Inferior parietal cortex (tissue), 1 donor: Measurements from ENCODE around the gene PITPNC1.
"Not testable (repeated sequence)": the region's sequence is repeated elsewhere in the genome, so short reads cannot be mapped to it uniquely, and the experiment has no call there.

ENCODE experiments used
- DNase-seq: peaks from one replicate; pipeline ENCODE4 v3.0.0-alpha.2; 2016; ENCODE audit errors: extremely low spot score

The PITPNC1 gene

GRCh38 chr17:67369676-67370075, 7.4 kb upstream of the PITPNC1 start:
- DNase-seq, result no peak

- no peak for DNase-seq
Measured at GRCh38 chr17:67372751-67373150, 4.3 kb upstream of the PITPNC1 start.

DNA sequence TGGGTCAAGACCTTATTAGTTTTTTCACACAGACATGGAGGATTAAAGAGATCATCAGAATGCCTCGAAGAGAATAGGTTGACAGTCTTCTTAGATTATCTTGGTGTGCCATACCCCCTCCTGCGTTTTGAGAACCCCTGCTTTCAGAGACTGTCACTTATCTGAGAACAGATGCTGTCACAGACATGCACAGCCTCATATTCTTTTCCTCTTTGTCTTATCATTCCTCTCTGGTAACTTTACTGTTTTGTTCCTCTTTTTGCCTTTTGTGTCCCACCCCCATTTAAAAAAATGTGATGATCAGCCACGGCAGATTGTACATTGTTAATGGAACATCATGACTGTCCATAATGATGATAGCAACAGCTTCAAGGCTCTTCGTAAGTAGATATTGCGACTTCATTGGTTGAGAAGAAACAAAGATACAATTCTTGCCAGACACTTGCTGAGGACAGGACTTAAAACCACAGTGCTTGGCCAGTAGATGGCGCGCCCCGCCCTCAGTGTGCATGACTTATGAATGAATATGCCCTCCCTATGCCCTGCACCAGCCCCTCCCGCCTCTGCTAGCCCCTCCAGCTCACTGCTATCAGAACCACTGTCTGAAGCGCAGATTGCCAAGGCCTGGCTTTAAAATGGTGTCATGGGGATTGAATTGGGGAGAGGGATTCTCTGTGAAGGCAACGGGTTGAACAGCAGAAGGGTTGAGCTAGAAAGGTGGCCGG, 2.6 kb upstream of the PITPNC1 start:
- DNase-seq, result peak; percentile 75

DNA sequence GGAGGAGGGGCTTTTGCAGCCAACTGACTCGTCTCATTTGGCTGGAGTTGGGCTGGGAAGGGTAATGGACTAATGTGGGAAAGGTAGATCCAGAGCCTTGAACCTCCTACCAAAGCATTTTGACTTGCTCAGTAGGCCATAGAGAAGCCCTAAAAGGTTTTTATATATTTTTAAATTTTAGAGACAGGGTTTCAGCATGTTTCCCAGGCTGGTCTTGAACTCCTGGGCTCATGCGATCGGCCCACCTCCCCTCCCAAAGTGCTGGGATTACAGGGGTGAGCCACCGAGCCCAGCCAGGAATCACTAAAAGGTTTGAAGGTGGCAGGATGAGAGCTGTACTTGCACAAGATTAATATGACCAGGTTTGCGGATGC, 2.0 kb upstream of the PITPNC1 start:
- no peak for DNase-seq

GRCh38 chr17:67375716-67376115, 1.4 kb upstream of the PITPNC1 start:
- no peak for DNase-seq

DNA sequence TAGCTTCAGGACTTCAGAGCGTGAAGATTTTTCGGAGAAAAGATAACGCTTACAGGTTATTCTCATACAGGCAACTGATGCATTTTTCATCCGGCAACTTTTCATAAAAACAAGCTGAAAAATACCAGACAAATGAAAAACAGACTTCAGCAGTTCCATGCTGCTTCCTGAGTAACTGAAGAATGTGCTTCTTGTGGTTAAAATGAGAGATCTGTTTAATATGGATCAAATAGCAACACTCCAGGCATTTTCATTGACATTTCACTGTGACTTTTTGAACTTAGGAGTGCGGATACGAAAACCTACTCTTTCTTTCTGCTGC, 705 bp upstream of the PITPNC1 start:
- no peak for DNase-seq

GRCh38 chr17:67377488-67378453, 690 bp downstream of the PITPNC1 start:
- DNase-seq, result no peak

DNA sequence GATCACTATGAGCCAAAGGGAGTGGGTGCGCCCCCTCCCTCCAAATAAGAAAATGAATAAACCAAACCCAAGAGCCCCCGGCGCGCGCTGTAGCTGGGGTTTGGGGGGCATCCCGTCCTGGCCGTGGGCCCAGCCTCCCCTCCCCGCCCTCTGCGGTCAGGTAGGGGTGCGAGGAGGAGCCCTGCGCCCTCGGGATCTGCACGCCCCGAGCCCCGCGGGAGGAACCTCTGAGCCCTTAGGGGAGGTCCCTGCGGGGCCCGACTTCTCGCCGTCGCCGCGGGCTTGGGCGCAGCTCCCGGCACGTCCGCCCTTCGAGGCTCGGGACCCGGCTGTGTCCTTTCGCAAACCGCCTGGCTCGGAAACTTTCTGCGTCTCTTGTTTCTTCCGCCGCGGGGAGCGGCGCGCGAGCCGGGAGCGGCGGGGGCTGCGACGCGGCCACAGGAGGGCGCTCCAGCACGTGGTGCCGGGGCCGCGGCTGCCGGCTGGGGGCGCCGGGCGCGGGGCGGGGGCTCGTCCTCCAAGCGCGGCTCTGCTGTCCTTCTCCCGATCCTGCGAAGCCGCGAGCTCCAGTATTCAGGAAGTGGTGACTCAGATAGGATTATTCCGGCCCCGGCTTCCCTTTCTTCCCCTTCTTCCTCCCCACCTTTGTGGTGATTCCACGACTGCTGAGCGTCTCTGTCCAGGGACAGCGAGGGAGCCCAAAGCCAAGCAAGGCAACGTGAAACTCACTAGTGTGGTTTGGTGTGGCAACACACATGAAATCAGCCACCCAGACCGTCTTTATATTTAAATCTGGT, 1.6 kb downstream of the PITPNC1 start:
- no peak for DNase-seq

GRCh38 chr17:67379251-67379630, 2.2 kb downstream of the PITPNC1 start:
- no peak for DNase-seq

DNA sequence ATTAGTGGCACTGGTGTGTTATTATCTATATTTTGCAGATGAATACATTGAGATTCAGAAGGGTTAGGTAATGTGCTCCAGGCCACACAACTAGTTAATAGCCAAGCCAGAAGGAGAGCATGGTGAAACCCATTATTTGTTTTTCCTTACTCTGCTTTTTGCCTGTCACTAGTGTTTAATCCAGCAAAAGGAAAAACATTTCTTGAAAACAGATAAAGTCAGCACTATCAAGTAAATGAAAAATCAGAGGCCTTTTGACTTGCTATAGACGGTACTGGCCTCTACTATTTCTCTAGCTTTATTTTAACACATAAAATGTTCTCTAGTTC, 4.8 kb downstream of the PITPNC1 start:
- DNase-seq, result no peak

DNA sequence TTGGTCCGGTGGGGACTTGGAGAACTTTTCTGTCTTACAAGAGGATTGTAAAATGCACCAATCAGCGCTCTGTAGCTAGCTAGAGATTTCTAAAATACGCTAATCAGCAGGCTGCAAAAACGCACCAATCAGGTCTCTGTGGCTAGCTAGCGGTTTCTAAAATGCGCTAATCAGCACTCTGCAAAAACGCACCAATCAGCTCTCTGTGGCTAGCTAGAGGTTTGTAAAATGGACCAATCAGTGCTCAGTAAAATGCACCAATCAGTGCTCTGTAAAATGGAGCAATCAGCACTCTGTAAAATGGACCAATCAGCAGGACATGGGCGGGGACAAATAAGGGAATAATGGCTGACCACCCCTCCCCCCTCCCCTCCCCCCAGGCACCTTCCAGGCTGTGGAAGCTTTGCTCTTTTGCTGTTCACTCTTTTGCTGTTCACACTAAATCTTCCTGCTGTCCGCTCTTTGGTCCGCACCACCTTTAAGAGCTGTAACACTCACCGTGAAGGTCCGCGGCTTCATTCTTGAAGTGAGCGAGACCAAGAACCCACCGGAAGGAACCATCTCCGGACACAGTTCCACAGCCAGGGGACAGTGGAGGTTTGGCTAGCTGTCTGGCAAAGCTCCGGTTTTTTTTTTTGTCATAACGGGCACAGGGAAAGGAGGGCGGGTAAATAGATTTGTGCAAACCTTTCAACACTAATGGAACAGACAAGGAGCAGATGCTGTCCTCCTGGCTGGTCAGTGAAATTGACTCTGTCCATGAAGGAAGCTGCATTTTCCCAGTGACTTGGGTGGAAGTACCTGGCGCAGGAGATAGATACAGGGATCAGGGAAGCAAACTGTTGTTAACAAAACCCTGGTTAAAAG, 8.3 kb downstream of the PITPNC1 start:
- DNase-seq, result no peak

DNA sequence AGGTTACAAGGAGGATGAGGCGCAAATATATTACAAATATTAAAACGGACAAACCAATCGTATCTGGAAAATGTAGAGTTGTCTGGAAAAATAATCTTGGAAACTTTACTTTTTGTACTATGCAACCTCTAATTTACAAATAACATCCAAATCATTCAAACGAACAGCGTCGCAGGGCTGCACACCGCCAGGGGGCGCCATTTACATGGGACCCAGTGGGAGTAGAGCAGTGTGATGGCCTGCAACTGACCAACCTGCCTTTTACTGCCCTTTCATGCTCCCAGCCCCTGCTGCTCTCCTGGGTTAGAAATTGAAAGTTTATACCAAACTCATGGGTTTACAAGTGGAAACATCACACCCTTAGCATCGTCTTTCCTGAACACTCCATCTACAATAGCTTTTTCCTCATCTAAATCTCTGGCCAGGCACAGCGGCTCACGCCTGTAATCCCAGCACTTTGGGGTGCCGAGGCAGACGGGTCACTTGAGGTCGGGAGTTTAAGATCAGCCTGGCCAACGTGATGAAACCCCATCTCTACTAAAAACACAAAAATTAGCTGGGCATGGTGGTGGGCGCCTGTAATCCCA, 10.0 kb downstream of the PITPNC1 start:
- DNase-seq, result peak; percentile 47

GRCh38 chr17:67388536-67388935, 11.5 kb downstream of the PITPNC1 start:
- not testable (repeated sequence) for DNase-seq

GRCh38 chr17:67388986-67389385, 11.9 kb downstream of the PITPNC1 start:
- no peak for DNase-seq

DNA sequence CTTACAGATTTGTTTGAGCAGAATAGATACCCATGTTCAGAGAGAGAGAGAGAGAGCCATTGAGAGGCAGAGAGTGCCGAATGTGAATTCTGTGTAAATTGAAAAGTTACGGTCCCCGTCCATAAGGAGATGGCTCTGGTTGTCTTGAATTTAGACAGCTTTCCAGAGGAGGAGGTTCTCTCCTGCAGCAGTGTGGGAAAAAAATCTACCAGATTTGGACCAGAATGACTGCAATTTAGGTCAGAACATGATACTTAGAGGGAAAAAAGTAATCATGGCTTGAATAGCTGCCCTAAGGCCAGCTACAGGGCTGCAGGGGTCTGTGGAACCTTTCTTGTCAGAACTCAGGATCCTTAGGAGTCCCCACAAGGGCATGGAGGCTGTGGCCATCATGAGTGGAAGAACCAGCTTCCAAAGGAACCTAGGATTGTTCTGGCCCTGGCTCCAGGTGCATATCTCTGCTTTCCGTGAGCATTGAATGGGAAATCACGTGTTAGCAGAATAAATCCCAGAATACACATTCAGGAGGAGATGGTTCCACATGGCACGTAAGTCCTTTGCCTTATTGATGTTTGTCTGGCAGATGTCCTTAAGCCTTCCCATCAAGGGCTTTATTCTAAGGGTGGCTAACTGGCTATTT, 13.0 kb downstream of the PITPNC1 start:
- no peak for DNase-seq

DNA sequence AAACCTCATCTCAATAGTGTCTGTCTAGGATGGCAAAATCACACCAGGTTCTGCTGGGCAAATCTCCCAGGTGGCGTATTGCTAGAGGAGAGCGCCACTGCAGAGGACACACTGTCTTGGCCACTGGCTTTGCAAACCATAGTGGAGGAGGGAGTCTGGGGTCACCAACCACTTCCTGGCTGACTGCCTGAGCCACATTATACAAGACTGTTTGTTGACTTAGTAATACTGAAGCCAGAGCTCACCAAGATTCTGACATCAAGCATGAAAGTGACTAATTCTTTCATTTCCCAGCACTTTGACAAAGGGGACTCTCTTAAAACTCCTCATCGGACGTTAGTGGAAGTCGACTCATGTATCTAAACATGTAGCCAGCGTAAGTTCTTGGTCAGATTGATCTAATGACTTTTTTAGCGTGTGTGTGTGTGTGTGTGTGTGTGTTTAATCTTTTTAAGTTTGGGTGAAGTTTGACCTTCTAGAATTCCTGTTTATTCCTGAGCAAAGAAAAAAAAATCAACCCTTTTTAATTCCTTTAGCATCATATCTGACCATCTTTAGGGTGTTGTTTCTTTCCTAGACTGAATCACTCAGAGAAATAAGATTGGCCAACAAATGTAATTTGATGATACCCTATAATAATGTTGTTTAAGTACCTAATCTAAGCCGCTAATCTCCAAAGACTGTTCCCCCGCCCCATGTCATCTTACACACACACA, 13.7 kb downstream of the PITPNC1 start:
- no peak for DNase-seq

DNA sequence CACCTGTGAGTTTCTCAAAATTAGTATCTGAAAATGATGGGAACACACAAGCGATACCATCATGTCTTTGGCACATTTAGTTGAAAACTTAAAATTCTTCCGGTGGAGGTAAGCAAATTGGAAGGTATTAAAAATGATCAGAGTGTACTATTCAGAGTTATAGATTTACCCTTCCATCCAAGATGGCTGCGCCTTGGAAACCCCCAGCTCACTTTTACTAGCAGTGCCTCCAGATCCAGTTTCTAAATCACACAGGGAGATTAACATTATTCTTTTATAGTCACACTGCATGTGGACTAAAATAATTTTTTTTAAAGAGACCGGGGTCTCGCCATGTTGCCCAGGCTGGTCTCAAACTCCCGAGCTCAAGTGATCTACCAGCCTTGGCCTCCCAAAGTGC, 15.0 kb downstream of the PITPNC1 start:
- DNase-seq, result no peak

- DNase-seq, result no peak
Measured at GRCh38 chr17:67393809-67394397, 16.8 kb downstream of the PITPNC1 start.

DNA sequence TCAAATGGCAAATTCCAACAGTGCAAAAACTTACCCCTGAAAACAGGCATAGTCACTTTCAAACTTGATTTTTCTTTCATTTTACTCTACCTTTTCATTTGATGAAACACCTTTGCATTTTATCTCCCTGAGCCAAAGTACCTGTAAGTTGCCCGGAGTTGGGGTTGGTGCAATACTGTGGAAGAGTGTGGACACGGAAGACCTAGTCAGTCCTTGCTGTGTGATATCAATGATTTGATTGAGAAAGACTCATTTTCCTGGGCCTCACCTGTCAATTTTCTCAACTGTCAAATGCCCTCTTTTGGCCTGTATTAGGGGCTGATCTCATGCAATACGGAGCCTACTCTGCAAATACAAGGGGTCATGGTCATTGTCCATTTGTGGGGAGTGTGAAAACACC, 22.6 kb downstream of the PITPNC1 start:
- DNase-seq, result no peak

DNA sequence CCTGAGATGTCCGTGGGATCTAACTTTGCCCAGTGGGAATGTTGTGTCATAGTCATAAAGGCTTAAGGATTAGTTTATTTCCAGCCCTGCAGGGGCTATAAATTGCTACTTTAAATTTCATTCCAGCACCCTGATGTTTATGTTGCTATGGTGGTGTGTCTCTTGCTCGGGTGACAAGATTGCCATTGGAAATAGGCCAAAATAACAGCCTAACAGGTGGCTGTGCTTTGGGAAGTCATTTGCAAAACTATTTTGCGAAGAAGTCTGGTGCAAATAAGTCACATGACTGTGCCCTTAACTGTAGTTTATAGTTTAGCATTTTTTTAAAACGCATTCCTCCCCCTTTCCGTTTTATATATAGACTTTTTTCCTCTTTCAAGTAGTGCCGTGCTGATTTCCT, 23.1 kb downstream of the PITPNC1 start:
- no peak for DNase-seq
